Measurements from ENCODE around the gene STRADA.

DNA sequence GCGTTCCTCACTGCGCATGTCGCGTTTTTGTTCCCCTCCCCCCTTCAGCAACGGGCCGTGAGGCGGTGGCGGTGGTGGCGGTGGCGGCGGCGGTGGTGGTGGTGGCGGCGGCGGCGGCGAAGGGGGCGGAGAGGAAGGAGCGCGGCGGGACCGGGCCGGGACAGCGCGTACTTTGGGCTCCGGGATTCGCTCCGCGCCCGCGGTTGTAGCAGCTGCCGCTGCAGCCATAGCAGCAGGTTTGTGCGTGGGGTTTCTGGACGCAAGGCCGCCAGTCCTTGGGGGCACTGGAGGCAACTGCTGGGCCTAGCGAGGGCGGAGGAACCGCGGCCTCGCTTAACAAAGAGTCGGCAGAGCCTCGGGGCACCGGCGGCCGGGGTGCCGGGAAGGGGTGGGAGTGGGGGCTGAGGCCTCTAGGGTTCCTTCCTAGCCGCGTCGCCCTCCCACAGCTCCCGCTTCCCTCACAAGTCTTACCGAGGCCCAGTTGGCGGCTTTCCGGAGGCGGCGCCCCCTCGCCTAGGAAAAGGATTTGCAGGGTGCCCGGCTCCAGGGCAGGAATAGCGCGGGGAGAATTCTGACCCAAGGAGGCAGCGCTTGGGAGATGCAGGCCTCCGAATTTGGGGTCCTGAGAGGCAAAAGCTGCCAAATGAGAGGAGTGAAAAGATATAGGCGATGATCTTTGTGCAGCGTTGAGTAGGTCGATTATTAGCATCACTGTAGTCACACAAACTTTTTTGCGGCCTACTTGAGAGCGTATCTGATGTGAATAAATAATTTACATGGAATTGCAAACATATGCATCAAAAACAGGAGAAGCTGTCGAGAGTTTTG is 32.8 kb upstream of the STRADA start, which contains the start of gene DDX42:
- TF ChIP-seq, protein P1, sequence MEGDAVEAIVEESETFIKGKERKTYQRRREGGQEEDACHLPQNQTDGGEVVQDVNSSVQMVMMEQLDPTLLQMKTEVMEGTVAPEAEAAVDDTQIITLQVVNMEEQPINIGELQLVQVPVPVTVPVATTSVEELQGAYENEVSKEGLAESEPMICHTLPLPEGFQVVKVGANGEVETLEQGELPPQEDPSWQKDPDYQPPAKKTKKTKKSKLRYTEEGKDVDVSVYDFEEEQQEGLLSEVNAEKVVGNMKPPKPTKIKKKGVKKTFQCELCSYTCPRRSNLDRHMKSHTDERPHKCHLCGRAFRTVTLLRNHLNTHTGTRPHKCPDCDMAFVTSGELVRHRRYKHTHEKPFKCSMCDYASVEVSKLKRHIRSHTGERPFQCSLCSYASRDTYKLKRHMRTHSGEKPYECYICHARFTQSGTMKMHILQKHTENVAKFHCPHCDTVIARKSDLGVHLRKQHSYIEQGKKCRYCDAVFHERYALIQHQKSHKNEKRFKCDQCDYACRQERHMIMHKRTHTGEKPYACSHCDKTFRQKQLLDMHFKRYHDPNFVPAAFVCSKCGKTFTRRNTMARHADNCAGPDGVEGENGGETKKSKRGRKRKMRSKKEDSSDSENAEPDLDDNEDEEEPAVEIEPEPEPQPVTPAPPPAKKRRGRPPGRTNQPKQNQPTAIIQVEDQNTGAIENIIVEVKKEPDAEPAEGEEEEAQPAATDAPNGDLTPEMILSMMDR (IDR thresholded peaks at IDR 0.05) = no peak
- TF ChIP-seq POLR2A (IDR thresholded peaks at IDR 0.05) = no peak
